ENCODE results near the gene RAB27B. TPM values are rescaled to one million over a fixed set of nuclear protein-coding genes. Genes with fewer than 3 reads are reported as not detected.

RAB27B gene, protein sequence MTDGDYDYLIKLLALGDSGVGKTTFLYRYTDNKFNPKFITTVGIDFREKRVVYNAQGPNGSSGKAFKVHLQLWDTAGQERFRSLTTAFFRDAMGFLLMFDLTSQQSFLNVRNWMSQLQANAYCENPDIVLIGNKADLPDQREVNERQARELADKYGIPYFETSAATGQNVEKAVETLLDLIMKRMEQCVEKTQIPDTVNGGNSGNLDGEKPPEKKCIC
- 0.43 and 5.0 TPM in 2 replicates for total RNA-seq (ENCODE audit: low replicate concordance)

- H3K27ac ChIP-seq = no peak within 1 kb of the TSS
- H3K27me3 Mint-ChIP-seq (ENCODE audit: insufficient read depth, low read depth) = peaks cover 2% of the 10 kb centered on the region
Observed at GRCh38 chr18:54828281-54828881, at the start of gene RAB27B. RAB27B (plus strand) TSS chr18:54828477; CDS start chr18:54877586, 49,109 bp downstream.

GRCh38 chr18:54780285-54780861 is 47.9 kb upstream of the RAB27B start:
- H3K9ac ChIP-seq = no peak overlapping the region
- Mint-ChIP-seq H3K36me3 (no peaks in the 10 kb centered on the region), H3K27ac (no peak overlapping the region), H3K27me3 (ENCODE audit: insufficient read depth, low read depth) (peaks cover 9% of the 10 kb centered on the region), H3K4me3 (no peak overlapping the region), H3K9me3 (no peaks in the 10 kb centered on the region), H3K4me1 (peaks cover 6% of the 10 kb centered on the region)
- no peaks in the 10 kb centered on the region for H3K4me1 ChIP-seq
- H3K27ac ChIP-seq = no peak overlapping the region
- H3F3A ChIP-seq (ENCODE audit: low read depth) = no peaks in the 10 kb centered on the region
- no peaks in the 10 kb centered on the region for H3K9me3 ChIP-seq (ENCODE audit: low read depth)
- no peak overlapping the region for H3K4me2 ChIP-seq
- H2AFZ ChIP-seq (replicated peaks) = no peak overlapping the region
- no peak overlapping the region for H3K4me3 ChIP-seq
- H4K20me1 ChIP-seq (ENCODE audit: low read depth) = no peaks in the 10 kb centered on the region
- no peak for DNase-seq (ENCODE audit: low spot score)
- no peaks in the 10 kb centered on the region for H3K27me3 ChIP-seq
- no peaks in the 10 kb centered on the region for H3K79me2 ChIP-seq (ENCODE audit: low read depth)
- TF ChIP-seq EZH2phosphoT487 (IDR thresholded peaks at IDR 0.05) (no peak), EZH2 (IDR thresholded peaks at IDR 0.05) (no peak)
- TF ChIP-seq, protein P1, sequence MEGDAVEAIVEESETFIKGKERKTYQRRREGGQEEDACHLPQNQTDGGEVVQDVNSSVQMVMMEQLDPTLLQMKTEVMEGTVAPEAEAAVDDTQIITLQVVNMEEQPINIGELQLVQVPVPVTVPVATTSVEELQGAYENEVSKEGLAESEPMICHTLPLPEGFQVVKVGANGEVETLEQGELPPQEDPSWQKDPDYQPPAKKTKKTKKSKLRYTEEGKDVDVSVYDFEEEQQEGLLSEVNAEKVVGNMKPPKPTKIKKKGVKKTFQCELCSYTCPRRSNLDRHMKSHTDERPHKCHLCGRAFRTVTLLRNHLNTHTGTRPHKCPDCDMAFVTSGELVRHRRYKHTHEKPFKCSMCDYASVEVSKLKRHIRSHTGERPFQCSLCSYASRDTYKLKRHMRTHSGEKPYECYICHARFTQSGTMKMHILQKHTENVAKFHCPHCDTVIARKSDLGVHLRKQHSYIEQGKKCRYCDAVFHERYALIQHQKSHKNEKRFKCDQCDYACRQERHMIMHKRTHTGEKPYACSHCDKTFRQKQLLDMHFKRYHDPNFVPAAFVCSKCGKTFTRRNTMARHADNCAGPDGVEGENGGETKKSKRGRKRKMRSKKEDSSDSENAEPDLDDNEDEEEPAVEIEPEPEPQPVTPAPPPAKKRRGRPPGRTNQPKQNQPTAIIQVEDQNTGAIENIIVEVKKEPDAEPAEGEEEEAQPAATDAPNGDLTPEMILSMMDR (IDR thresholded peaks at IDR 0.05) = no peak
- no peaks in the 10 kb centered on the region for H3K36me3 ChIP-seq

More at GRCh38 chr18:54828281-54828881, at the start of gene RAB27B:
- H3K36me3 ChIP-seq = no peaks in the 10 kb centered on the region
- peaks cover 9% of the 10 kb centered on the region for H3K9me3 Mint-ChIP-seq
- DNase-seq (ENCODE audit: low spot score) = peak; percentile 90
- H3K4me3 ChIP-seq = peak within 1 kb of the TSS; percentile 63
- no peaks in the 10 kb centered on the region for H3K79me2 ChIP-seq (ENCODE audit: low read depth)
- H3K27me3 ChIP-seq = peaks cover 17% of the 10 kb centered on the region
- peak within 1 kb of the TSS; percentile 43 for H3K27ac Mint-ChIP-seq
- H3K4me1 ChIP-seq = peaks cover 6% of the 10 kb centered on the region
- H3K9ac ChIP-seq = no peak within 1 kb of the TSS
- peak within 1 kb of the TSS; percentile 92 for H2AFZ ChIP-seq (replicated peaks)
- peak within 1 kb of the TSS; percentile 88 for H3K4me3 Mint-ChIP-seq
- no peaks in the 10 kb centered on the region for H3K9me3 ChIP-seq (ENCODE audit: low read depth)
- H4K20me1 ChIP-seq (ENCODE audit: low read depth) = no peaks in the 10 kb centered on the region
- TF ChIP-seq EZH2phosphoT487 (IDR thresholded peaks at IDR 0.05) = no peak
- TF ChIP-seq, protein P1 (IDR thresholded peaks at IDR 0.05) = peak; percentile 12
- TF ChIP-seq EZH2 (IDR thresholded peaks at IDR 0.05) = peak; percentile 35
- peaks cover 13% of the 10 kb centered on the region for H3K4me1 Mint-ChIP-seq
- peak within 1 kb of the TSS; percentile 79 for H3K4me2 ChIP-seq
- H3K36me3 Mint-ChIP-seq = peaks cover 2% of the 10 kb centered on the region
- H3F3A ChIP-seq (ENCODE audit: low read depth) = peaks cover 2% of the 10 kb centered on the region

DNA sequence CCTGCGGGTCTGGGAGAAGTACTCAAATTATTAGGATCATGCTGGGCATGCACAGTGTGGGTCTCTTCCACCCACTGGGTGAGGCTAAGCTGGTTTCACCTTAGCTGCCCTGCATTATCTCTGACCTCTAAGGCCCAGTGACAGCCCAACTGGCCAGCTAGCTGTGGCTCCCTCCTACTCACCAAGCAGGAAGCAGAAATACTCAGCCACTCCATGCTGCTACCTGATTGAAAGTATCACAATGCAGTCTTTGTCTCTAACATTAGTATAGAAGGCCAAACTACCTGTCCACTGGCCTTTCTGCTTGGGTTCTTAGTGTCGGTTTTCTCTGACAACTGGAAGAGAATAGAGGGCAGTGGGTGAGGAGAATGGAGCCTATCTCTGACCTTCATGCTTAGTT is 47.3 kb upstream of the RAB27B start:
- no peaks in the 10 kb centered on the region for H3K36me3 ChIP-seq
- no peaks in the 10 kb centered on the region for H3K4me1 ChIP-seq
- H4K20me1 ChIP-seq (ENCODE audit: low read depth) = no peaks in the 10 kb centered on the region
- H3K27me3 ChIP-seq = no peaks in the 10 kb centered on the region
- H3K27ac Mint-ChIP-seq = no peak overlapping the region
- no peak overlapping the region for H3K4me3 Mint-ChIP-seq
- H3F3A ChIP-seq (ENCODE audit: low read depth) = no peaks in the 10 kb centered on the region
- DNase-seq (ENCODE audit: low spot score) = no peak
- no peak overlapping the region for H3K9ac ChIP-seq
- no peak overlapping the region for H3K27ac ChIP-seq
- no peaks in the 10 kb centered on the region for H3K36me3 Mint-ChIP-seq
- no peak overlapping the region for H2AFZ ChIP-seq (replicated peaks)
- H3K4me3 ChIP-seq = no peak overlapping the region
- H3K4me1 Mint-ChIP-seq = peaks cover 3% of the 10 kb centered on the region
- peaks cover 6% of the 10 kb centered on the region for H3K27me3 Mint-ChIP-seq (ENCODE audit: insufficient read depth, low read depth)
- TF ChIP-seq EZH2 (IDR thresholded peaks at IDR 0.05) (no peak), EZH2phosphoT487 (IDR thresholded peaks at IDR 0.05) (no peak)
- TF ChIP-seq, protein P1 (IDR thresholded peaks at IDR 0.05) = no peak
- no peaks in the 10 kb centered on the region for H3K9me3 ChIP-seq (ENCODE audit: low read depth)
- H3K4me2 ChIP-seq = no peak overlapping the region
- H3K79me2 ChIP-seq (ENCODE audit: low read depth) = no peaks in the 10 kb centered on the region
- H3K9me3 Mint-ChIP-seq = no peaks in the 10 kb centered on the region
